Omental fat pad (tissue), 4 donors: ENCODE measurements around the gene SP2. TPM values are rescaled to one million over a fixed set of nuclear protein-coding genes. Genes with fewer than 3 reads are reported as not detected.
"Not testable (repeated sequence)": the region's sequence is repeated elsewhere in the genome, so short reads cannot be mapped to it uniquely, and the experiment has no call there.

Experiments used
- ATAC-seq: fragments of 150-250 bp; one replicate; pipeline ENCODE4 v1.9.1; 2016; ENCODE audit warnings: mild to moderate bottlenecking, moderate library complexity; ENCODE audit not compliant: low FRiP score
- DNase-seq: peaks from one replicate; pipeline ENCODE4 v3.0.0-alpha.2; 2019; ENCODE audit warnings: low spot score
- total RNA-seq, 4 donors: library from RNA; depleted of rRNA; stranded (reverse); fragments of >200 nt; gene quantifications; one replicate each; pipeline ENCODE4 v1.1.0, GENCODE V29; 2016
- TF ChIP-seq, protein P1 (sequence below), 3 donors: fragments of 450-650 bp; IDR thresholded peaks; one replicate each; pipeline ENCODE4 v1.5.1; 2016 to 2017; ENCODE audit warnings: antibody characterized with exemption in 3 of 3, mild to moderate bottlenecking in 3 of 3, moderate library complexity in 2 of 3

The SP2 gene
- total RNA-seq, 4 donors from 2014 or later: 2.9 to 8.5 (median 6.9) TPM

DNA sequence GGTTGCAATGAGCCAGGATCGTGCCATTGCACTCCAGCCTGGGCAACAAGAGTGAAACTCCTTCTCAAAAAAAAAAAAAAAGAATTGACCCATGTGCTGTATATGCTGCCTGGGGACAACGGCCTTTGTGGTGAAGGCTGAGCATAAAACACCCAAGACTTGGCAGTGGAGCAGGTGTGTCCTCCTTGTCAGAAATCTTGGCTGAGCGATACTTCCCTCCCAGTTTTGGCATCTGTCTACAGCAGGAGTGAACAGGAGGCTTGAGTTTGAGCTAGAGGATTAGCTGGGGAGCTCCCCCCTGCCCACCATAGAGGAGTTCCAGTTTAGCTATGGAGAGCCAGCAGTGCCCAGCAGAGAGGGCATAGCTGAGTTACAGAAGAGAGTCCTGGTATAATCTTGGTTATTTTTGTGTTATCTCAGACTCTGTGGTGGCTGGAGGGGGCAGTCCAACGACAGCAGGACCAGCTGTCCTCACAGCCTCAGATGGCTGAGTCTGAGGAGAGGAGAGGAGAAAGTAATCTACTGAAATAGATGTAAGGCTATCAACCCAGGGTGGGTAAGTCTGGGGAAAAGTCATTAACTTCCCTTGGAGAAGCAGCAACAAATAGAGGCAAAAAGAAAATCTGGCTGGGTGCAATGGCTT, 18.4 kb downstream of the SP2 start:
- peak; percentile 25 for ATAC-seq
- DNase-seq: no peak
- TF ChIP-seq, protein P1, sequence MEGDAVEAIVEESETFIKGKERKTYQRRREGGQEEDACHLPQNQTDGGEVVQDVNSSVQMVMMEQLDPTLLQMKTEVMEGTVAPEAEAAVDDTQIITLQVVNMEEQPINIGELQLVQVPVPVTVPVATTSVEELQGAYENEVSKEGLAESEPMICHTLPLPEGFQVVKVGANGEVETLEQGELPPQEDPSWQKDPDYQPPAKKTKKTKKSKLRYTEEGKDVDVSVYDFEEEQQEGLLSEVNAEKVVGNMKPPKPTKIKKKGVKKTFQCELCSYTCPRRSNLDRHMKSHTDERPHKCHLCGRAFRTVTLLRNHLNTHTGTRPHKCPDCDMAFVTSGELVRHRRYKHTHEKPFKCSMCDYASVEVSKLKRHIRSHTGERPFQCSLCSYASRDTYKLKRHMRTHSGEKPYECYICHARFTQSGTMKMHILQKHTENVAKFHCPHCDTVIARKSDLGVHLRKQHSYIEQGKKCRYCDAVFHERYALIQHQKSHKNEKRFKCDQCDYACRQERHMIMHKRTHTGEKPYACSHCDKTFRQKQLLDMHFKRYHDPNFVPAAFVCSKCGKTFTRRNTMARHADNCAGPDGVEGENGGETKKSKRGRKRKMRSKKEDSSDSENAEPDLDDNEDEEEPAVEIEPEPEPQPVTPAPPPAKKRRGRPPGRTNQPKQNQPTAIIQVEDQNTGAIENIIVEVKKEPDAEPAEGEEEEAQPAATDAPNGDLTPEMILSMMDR (IDR thresholded peaks at IDR 0.05): no peak

DNA sequence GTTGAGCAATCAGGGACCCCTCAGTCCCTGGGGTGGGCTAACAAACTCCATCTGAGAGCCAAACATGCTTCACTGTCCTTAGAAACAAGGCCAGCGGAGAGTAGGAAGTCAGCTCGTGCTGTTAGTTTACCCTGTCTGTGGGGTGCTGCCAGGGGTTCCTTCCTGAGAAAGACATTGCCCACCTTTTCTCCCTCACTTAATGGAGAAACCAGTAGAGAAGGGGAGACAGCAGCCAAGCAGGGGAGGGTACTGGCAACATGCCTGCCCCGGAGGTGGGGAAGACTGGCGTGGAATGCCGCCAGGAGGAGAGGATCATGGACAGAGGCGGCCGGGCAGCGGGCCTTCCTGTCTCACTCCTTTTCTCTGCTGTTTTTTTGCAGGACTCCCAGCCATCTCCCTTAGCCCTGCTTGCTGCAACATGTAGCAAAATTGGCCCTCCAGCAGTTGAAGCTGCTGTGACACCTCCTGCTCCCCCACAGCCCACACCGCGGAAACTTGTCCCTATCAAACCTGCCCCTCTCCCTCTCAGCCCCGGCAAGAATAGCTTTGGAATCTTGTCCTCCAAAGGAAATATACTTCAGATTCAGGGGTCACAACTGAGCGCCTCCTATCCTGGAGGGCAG, 19.9 kb downstream of the SP2 start:
- ATAC-seq (no peak), DNase-seq (no peak)
- TF ChIP-seq, protein P1 (IDR thresholded peaks at IDR 0.05): no peak

GRCh38 chr17:47916489-47917208, 20.6 kb downstream of the SP2 start:
- TF ChIP-seq, protein P1 (IDR thresholded peaks at IDR 0.05): no peak
- no peak for DNase-seq
- ATAC-seq: no peak

DNA sequence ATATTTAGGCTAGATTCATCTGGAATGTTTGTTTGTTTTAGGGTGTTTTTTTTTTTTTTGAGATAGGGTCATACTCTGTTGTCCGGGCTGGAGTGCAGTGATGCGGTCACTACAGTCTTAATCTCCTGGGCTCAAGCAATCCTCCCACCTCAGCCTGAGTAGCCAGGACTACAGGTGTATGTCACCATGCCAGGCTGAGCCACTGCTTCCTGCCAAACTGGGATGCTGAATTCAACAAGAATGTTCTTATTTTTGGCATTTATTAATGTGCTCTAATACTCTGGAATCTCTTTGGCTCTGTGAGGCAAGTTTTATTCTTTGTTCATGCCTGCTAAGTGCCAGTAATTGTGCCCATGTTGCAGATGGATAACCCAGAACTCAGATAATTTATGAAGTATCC, 21.5 kb downstream of the SP2 start:
- TF ChIP-seq, protein P1 (IDR thresholded peaks at IDR 0.05): no peak
- ATAC-seq (no peak), DNase-seq (no peak)

- ATAC-seq: no peak
- TF ChIP-seq, protein P1 (IDR thresholded peaks at IDR 0.05): no peak
- no peak for DNase-seq
Observed at GRCh38 chr17:47918006-47918405, 22.0 kb downstream of the SP2 start.

GRCh38 chr17:47918991-47919390, 23.0 kb downstream of the SP2 start:
- TF ChIP-seq, protein P1 (IDR thresholded peaks at IDR 0.05): no peak
- no peak for ATAC-seq

GRCh38 chr17:47919889-47920288, 23.9 kb downstream of the SP2 start:
- ATAC-seq: not testable (repeated sequence)

More at GRCh38 chr17:47918991-47919390, 23.0 kb downstream of the SP2 start:
- DNase-seq: no peak

More at GRCh38 chr17:47919889-47920288, 23.9 kb downstream of the SP2 start:
- not testable (repeated sequence) for DNase-seq
